ENCODE measurements around the gene SH3PXD2B.
A peak's percentile ranks its signal among the peaks of the same experiment; 100 is the strongest.
"Not testable (repeated sequence)": the region's sequence is repeated elsewhere in the genome, so short reads cannot be mapped to it uniquely, and the experiment has no call there.

The SH3PXD2B gene

DNA sequence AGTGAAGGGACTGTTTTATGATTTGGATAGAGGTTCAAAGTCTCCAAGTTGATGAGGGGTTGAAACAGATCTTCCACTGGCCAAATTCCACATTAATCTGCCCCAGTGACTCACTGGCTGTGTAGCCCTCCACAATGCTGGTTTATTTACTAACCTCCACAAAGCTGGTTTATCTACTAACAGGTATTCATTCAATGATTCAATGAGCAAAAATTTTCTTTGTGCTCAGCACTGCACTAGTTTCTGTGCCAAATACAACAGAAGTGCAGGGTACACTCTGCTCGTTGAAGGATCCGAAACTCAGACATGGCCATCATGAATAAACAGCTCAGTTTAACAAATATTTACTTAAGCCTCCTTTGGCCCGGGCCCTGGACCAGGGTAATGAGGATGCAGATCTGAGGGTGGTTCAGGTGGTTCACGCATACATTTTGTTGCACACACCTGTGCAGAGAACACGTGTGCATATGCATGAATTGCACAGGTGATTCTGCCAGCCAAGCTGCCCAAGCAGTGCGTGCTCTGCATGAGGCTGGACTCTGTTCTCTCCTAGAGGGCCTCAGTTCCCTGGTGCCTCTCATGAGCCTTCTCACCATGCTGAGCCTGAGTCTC is 71.0 kb downstream of the SH3PXD2B start:
- H3K27ac ChIP-seq: no peak overlapping the region

DNA sequence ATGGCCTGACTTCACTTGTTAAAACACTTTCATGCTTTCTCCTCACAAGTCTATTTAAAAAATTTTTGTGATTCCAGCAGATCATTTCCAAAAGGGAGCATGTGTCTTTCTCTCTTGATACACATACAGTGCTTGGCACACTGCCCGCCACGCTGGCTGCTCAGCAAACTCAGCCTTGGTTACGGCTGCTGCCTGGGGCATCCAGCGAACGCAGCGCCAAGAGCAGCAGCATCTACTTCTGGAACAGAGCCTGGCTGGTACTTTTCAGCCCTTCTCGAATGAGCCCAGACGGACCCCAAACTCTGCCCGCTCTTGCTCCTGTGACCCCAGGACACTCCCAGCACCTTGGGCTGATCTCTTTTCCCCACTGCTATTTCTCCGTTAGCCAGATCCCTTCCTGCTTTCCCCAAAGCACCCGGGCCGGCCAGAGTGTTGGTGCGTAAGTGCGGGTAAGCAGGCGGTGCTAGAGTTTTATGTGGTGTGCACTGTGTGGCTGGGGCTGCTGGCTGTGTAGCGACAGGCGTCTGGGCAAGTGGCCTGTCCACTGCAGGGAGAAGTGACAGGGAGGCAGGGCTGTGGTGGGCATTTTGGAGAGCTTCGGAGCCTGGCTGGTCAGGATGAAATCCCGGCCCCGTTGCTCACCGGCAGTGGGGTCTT is 73.2 kb downstream of the SH3PXD2B start:
- no peak overlapping the region for H3K4me3 ChIP-seq
- peak overlapping the region in 2 of 21 experiments; percentile 49 to 54 for H3K27ac ChIP-seq

More for the DNA sequence above, 71.0 kb downstream of the SH3PXD2B start:
- no peak overlapping the region for H3K4me3 ChIP-seq

DNA sequence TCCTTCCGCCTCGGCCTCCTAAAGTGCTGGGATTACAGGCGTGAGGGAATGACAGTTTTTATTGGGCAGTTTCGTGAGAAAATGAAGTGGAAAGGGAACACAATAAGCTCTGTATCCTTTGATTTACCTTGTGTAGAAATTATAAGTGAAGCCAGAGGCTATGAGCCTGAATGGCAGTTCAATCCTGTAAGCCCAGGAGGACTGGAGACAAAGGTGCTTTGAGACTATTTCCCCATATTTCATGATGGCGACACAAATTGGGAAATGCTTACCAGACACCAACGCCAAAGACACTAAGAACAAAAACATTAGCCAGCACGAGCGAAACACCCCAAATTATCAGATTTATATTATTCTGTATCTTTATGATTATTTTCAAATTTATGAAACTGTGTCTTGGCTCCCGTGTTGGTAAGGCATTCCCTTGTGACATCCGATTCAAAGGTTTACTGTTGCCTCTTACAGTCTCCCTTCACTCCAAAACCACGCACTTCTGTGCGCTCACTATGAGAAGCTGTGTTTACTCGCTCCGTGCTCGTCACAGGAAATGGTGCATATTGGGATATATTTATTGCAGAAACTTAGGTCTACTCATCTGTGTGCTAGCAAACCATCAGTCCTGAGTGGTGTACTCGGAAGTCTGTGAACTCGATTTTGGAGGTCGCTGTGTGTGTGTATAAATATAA is 73.9 kb downstream of the SH3PXD2B start:
- H3K4me3 ChIP-seq: no peak overlapping the region
- peak overlapping the region in 3 of 21 experiments; percentile 22 to 56 (median 38) for H3K27ac ChIP-seq

GRCh38 chr5:172379481-172379880 is 74.8 kb downstream of the SH3PXD2B start:
- no peak overlapping the region for H3K4me3 ChIP-seq
- peak overlapping the region in 3 of 21 experiments; percentile 1 to 38 (median 7) for H3K27ac ChIP-seq

GRCh38 chr5:172377856-172378255 is 76.5 kb downstream of the SH3PXD2B start:
- H3K4me3 ChIP-seq: no peak overlapping the region
- no peak overlapping the region for H3K27ac ChIP-seq

DNA sequence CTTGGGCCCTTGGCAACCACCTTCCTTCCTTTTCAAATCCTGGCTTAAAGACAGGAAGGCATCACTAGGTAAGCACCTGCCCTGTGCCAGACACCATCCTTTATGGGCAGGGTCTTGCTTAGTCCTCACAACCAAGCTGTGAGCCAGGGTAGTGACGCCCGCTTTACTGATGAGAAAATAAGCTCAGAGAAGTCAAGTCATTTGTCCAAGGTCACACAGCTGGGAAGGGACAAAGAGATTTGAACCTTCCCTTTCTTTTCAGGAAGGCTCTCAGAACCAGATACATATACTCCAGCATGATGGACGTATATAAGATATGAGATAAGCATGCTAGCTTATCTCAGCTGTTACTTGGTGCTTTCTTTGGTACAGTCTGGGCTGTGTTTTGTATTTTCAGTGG is 76.9 kb downstream of the SH3PXD2B start:
- no peak overlapping the region for H3K4me3 ChIP-seq
- no peak overlapping the region for H3K27ac ChIP-seq

DNA sequence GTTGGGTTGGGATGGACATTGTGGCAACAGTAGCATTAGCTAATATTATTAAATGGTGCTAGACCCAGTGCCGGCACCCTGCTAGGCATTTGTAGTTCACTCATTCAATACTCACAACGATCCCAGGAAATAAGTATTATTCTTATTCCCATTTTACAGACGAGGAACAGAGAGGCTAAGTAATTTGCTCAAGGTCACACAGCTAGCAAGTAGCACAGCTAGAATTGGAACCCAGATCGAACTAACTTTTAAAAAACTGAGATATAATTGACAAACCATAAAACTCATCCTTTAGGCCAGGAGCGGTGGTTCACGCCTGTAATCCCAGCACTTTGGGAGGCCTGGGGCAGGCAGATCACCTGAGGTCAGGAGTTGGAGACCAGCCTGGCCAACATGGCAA is 79.5 kb downstream of the SH3PXD2B start:
- H3K4me3 ChIP-seq: no peak overlapping the region
- H3K27ac ChIP-seq: no peak overlapping the region

DNA sequence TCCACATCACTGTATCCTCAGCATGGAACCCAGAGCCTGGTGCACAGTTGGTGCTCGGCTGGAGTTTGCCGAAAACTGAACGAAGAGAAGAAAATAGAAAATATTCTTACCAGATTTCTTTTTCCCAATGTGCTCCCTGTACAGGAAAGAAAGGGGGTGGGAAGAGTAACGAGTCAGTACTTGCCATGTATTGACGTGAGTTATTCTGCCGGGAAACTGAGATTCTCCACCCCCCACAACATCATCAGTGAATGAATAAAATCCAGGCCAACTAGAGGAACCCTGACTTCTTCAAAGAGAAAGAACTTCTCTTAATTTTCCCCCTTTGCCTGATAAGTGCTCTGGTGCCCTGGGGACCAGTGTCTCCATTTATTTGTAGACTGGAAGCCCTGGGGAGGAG is 80.6 kb downstream of the SH3PXD2B start:
- Histone ChIP-seq H3K27ac (no peak overlapping the region), H3K4me3 (no peak overlapping the region)

- no peak overlapping the region for H3K4me3 ChIP-seq
These were observed 82.6 kb downstream of the SH3PXD2B start for GRCh38 chr5:172371684-172372083.

DNA sequence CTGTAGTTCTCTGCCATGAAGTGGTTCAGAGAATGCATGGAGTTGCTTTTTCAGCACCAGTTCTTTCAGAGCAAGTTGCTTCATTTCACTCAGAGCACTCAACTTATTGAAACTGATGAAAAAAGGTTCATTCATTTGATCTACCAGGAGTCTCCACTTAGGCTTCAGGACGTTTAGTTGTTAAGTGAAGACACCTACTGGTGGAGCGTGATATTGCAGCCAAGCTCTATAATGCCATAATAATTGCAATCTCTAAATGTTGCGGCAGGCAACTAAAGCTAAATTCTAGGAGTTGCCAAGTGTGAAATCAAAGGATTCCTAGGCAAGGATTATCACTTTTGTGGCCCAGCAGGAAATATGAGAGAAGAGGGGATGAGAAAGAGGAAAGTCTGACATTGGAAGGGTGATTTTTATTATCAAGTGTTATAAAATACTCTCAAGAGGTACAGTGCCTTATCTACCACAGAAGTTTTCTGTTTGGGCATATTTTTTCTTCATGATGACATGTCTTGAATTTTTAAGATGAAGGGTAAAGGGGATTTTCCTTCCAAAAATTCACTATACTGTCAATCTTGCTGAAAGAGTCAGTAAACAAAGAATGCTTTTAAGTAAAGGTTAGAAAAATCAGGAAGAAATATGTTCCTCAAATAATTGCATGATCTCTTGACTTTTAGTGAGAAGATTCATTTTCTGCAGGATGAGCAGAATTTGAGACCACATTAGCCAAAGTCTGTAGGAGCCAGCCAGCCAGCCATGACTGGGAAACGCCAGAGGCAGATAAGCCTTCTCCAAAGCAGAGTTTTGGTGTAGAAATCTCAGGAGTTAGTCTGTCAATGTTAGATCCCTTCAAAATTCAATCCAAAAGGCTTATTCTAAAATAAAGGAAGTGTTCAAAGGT is 83.4 kb downstream of the SH3PXD2B start:
- Histone ChIP-seq H3K4me3 (no peak overlapping the region), H3K27ac (no peak overlapping the region)

More at GRCh38 chr5:172371684-172372083, 82.6 kb downstream of the SH3PXD2B start:
- no peak overlapping the region for H3K27ac ChIP-seq

DNA sequence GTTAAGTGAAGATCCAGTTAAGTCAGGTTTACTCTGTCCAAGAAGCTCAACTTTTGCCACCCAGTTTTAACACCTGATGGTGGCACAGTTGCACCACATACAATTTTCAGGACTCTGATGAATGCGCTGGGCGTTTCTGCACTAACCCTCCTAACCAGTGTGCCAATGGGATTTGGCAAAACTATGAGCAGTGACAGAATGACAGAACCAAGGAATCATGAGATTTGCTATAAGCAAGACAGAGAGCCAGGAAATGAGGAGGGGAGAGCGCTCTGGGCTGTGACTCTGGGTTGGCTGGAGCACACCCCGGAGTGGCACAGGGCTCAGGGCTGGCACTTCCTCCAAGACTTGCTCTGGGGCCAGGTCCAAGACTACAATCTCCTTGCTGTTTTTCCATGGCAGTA is 84.1 kb downstream of the SH3PXD2B start:
- H3K4me3 ChIP-seq: no peak overlapping the region
- no peak overlapping the region for H3K27ac ChIP-seq

GRCh38 chr5:172368699-172369098 is 85.6 kb downstream of the SH3PXD2B start:
- not testable (repeated sequence) for H3K27ac ChIP-seq, H3K4me3 ChIP-seq

DNA sequence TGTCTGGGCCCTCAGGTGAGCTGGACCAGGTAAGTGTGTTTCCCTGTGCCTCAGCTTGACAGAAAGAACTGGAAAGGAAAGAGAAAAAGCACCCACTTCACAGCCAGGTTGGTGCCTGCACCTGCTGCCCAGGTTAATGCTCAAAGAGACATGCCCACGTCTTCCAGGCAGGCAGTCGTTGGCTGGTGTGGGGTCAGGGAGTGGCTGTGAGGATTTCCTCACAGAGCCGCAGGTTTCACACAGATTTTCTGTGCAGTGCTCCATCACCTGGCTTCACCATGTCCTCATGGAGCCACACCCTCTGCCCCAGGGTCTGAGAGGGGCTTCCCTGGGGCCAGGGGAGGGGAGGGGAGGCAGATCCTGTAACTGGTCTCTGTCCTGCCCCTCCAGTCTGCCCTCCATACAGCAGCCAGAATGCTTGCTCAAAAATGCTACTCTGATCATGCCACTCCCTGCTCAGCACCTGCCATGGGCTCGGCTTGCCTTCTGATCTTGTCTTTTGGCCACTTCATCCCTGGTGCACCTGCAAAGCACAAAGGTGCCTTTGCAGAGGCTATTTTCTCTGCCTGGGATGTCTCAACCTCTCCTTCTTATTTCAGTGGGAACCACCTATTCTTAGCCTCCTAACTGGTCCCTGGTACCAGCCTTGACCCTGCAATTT is 88.2 kb downstream of the SH3PXD2B start:
- no peak overlapping the region for H3K27ac ChIP-seq

GRCh38 chr5:172364773-172365172 is 89.6 kb downstream of the SH3PXD2B start:
- Histone ChIP-seq H3K27ac (no peak overlapping the region), H3K4me3 (no peak overlapping the region)

More for the DNA sequence above, 88.2 kb downstream of the SH3PXD2B start:
- H3K4me3 ChIP-seq: no peak overlapping the region

DNA sequence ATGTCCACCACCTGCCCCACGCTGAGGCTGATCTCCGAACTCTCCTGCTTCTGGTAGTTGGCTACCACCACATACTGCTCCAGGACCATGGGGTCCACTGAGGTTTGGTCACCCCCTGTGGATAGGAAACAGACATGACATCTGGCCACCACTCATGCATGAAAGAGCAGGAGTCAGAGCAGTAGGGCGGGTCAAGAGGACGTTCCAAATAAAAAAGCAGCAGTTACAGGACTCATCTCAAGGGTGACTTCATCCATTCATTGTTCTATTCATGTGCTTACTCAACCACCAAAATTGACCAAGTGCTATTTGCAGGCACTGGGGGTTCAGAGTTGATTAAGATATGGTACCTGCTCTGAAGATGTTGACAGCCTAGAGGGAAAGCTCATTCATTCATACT is 91.6 kb downstream of the SH3PXD2B start:
- Histone ChIP-seq H3K4me3 (no peak overlapping the region), H3K27ac (peak overlapping the region in 1 of 21 experiments; percentile 48)

DNA sequence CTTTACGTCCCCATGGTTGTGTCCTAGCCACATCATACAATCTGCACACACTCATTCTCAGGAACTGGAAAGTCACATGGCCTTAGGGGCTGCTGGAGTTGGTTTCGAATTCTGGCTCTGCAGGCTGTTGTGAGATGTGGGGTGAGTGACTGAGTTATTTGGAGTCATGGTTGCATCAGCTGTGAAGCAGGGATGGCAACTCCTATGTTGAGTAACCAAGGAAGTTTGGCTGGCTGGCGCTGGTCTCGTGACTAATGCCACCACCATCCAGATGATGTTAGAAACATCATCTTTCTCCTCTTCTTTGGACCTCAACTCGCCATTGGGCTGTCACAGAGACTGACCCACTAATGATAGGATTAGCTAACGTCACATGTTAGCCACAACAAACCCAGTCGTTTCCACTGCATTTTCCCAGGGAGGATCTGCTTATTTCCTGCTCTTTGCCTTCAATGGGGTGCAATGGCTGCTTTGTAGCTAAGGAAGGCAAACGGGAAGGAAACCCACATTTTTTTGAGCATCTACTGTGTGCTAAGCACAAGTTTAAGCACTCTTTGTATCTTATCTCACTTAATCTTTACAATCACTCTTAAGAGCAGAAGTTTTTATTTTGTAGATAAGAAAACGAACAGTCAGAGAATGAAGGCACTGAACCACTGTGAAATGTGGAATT is 92.6 kb downstream of the SH3PXD2B start:
- Histone ChIP-seq H3K27ac (peak overlapping the region in 3 of 21 experiments; percentile 36 to 54 (median 49)), H3K4me3 (no peak overlapping the region)

DNA sequence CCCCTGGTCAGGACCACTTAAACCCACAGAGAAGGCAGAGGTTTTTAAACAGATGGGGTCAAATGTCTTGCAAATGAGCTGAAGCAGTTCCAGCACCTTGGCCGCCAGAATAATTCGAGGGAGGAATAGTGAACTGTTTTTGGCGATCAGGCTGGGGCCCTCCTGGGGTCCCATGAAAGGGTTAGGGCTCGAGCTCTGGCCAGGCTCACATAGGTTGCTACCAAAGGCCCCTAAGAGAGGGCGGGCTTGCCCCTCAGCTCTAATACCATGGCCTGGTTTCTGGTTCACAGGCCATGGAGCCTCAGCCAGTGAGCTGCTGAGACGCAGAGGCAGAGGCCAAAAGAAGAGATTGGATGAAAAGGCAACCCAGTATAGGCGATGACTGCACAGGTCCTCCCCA is 96.0 kb downstream of the SH3PXD2B start:
- Histone ChIP-seq H3K4me3 (no peak overlapping the region), H3K27ac (no peak overlapping the region)

GRCh38 chr5:172356527-172356926 is 97.8 kb downstream of the SH3PXD2B start:
- no peak overlapping the region for H3K27ac ChIP-seq
- no peak overlapping the region for H3K4me3 ChIP-seq

- no peak overlapping the region for H3K27ac ChIP-seq
These were observed 98.3 kb downstream of the SH3PXD2B start for GRCh38 chr5:172356047-172356446.

More at GRCh38 chr5:172356047-172356446, 98.3 kb downstream of the SH3PXD2B start:
- no peak overlapping the region for H3K4me3 ChIP-seq
